HepG2 (cell line): ENCODE data around the gene GNG7. TPM values are rescaled to one million over a fixed set of nuclear protein-coding genes. Genes with fewer than 3 reads are reported as not detected.

ENCODE experiments used
- ATAC-seq: fragments of 200-7000 bp; cut with Tn5 transposase; 3 replicates; pipeline ENCODE4 v1.9.1; 2020; ENCODE audit warnings: mild to moderate bottlenecking, moderate library complexity
- BruUV-seq: library from RNA; stranded (reverse); fragments of 400-500 nt; replicated peaks from 2 replicates; lab custom pipeline; 2021; lab: Mats Ljungman, UMichigan
- CTCF ChIA-PET: fragments of 300-600 bp; formaldehyde crosslinking; extraction: SDS; loops from one replicate; lab custom pipeline; 2021; ENCODE audit warnings: low total read pairs, inconsistent platforms, low intra/inter-chr PET ratio; lab: Yijun Ruan, JAX
- POLR2A ChIA-PET: fragments of 350-600 bp; sonication (Branson Sonifier 250); formaldehyde crosslinking; loops from one replicate; lab custom pipeline; 2020; ENCODE audit warnings: antibody characterized with exemption, inconsistent platforms; lab: Yijun Ruan, JAX
- DNase-seq: peaks from one replicate; pipeline ENCODE4 v3.0.0-alpha.2; 2015; ENCODE audit warnings: low spot score
- FAIRE-seq: peaks from 3 replicates; lab custom pipeline; 2011; peaks lifted over from hg19 to GRCh38; lab: Jason Lieb, UNC
- H2AFZ ChIP-seq: one replicate; pipeline ENCODE4 v1.6.1; 2011; ENCODE audit warnings: low read length, inconsistent platforms
- H3K27ac ChIP-seq: fragments of 300-600 bp; 3 replicates; pipeline ENCODE4 v1.8.0; 2011; ENCODE audit warnings: mixed run types, mild to moderate bottlenecking, mixed read lengths, low read length, inconsistent platforms; ENCODE audit not compliant: insufficient read depth; ENCODE audit errors: extremely low read length
- H3K27me3 ChIP-seq, 2 experiments: fragments of 200-600 bp in 1 of 2; 2 replicates in 1 of 2; 3 replicates in 1 of 2; pipeline versions ENCODE4 v1.6.0 to v1.8.0; 2011; ENCODE audit warnings: low read length in 2 of 2, mild to moderate bottlenecking in 2 of 2, moderate library complexity in 2 of 2, inconsistent platforms in 1 of 2; ENCODE audit not compliant: insufficient read depth in 2 of 2, control insufficient read depth in 1 of 2
- H3K36me3 ChIP-seq, 2 experiments: fragments of 200-600 bp in 1 of 2; replicated peaks in 1 of 2; 2 replicates in 1 of 2; 3 replicates in 1 of 2; pipeline versions ENCODE4 v1.5.1 to v1.8.0; 2011; ENCODE audit warnings: low read length in 2 of 2, inconsistent platforms in 1 of 2; ENCODE audit not compliant: insufficient read depth in 2 of 2, control insufficient read depth in 1 of 2
- H3K4me1 ChIP-seq: 2 replicates; pipeline ENCODE4 v1.5.1; 2012; ENCODE audit warnings: low read length, inconsistent platforms; ENCODE audit not compliant: insufficient read depth
- H3K4me2 ChIP-seq: 2 replicates; pipeline ENCODE4 v1.6.0; 2011; ENCODE audit warnings: low read depth, low read length, inconsistent platforms
- H3K4me3 ChIP-seq, 3 experiments: fragments of 200-600 bp in 1 of 3; sonication (generic), shearing (Covaris generic) in 1 of 3; replicated peaks in 1 of 3; 2 replicates each; pipeline ENCODE4 v1.5.1; 2011 to 2016; ENCODE audit warnings: low read length in 3 of 3, inconsistent platforms in 2 of 3, low read depth in 2 of 3, mild to moderate bottlenecking in 2 of 3, control low read depth in 1 of 3, mixed read lengths in 1 of 3; ENCODE audit not compliant: insufficient read depth in 1 of 3
- H3K79me2 ChIP-seq: one replicate; pipeline ENCODE4 v1.6.1; 2011; ENCODE audit warnings: low read length, inconsistent platforms; ENCODE audit not compliant: insufficient read depth
- H3K9ac ChIP-seq: 2 replicates; pipeline ENCODE4 v1.6.0; 2011; ENCODE audit warnings: mild to moderate bottlenecking, low read depth, low read length, inconsistent platforms; ENCODE audit not compliant: insufficient read depth
- H3K9me3 ChIP-seq: 2 replicates; pipeline ENCODE4 v1.5.1; 2012; ENCODE audit warnings: mild to moderate bottlenecking, low read length
- H4K20me1 ChIP-seq: 2 replicates; pipeline ENCODE4 v1.6.0; 2011; ENCODE audit warnings: inconsistent platforms, mild to moderate bottlenecking, low read length, moderate library complexity; ENCODE audit not compliant: insufficient read depth
- E2F1 ChIP-seq: sonication (generic); formaldehyde crosslinking; IDR thresholded peaks from 2 replicates; pipeline ENCODE4 v1.5.0; 2020; ENCODE audit warnings: missing genetic modification reagents
- FOSL2 ChIP-seq: sonication (generic); formaldehyde crosslinking; IDR thresholded peaks from 2 replicates; pipeline ENCODE4 v1.4.0; 2020; ENCODE audit warnings: missing genetic modification reagents
- FOXP1 ChIP-seq, 2 experiments: fragments of 450-650 bp in 1 of 2; IDR thresholded peaks; 2 replicates each; pipeline ENCODE4 v1.6.1; 2017 to 2018; ENCODE audit warnings: antibody characterized with exemption in 1 of 2
- MXI1 ChIP-seq: IDR thresholded peaks from 3 replicates; pipeline ENCODE4 v1.6.1; 2012; ENCODE audit warnings: low read depth, low read length, inconsistent platforms, borderline replicate concordance
- PRMT3 ChIP-seq: sonication (generic); formaldehyde crosslinking; IDR thresholded peaks from 2 replicates; pipeline ENCODE4 v1.8.1; 2022; ENCODE audit warnings: low read depth, mild to moderate bottlenecking, moderate library complexity, missing genetic modification reagents, borderline replicate concordance
- SIX1 ChIP-seq: sonication (generic); formaldehyde crosslinking; IDR thresholded peaks from 2 replicates; pipeline ENCODE4 v1.4.0; 2020; ENCODE audit warnings: missing genetic modification reagents, borderline replicate concordance
- SNAI1 ChIP-seq: sonication (generic); formaldehyde crosslinking; IDR thresholded peaks from 2 replicates; pipeline ENCODE4 v1.5.0; 2020; ENCODE audit warnings: mild to moderate bottlenecking, missing genetic modification reagents, borderline replicate concordance
- THAP9 ChIP-seq: sonication (generic); formaldehyde crosslinking; IDR thresholded peaks from 2 replicates; pipeline ENCODE4; 2020; ENCODE audit warnings: missing genetic modification reagents, mild to moderate bottlenecking, borderline replicate concordance
- THRA ChIP-seq: sonication (generic); formaldehyde crosslinking; IDR thresholded peaks from 2 replicates; pipeline ENCODE4 v1.4.0; 2020; ENCODE audit warnings: missing genetic modification reagents, borderline replicate concordance
- ZBTB26 ChIP-seq: IDR thresholded peaks from 2 replicates; pipeline ENCODE4 v1.6.1; 2016; ENCODE audit warnings: missing compliant biosample characterization, missing genetic modification reagents, borderline replicate concordance
- ZFP36L1 ChIP-seq: sonication (generic); formaldehyde crosslinking; IDR thresholded peaks from 2 replicates; pipeline ENCODE4 v1.8.0; 2022; ENCODE audit warnings: mild to moderate bottlenecking, missing genetic modification reagents, moderate library complexity
- ZGPAT ChIP-seq: IDR thresholded peaks from 2 replicates; pipeline ENCODE4 v1.6.1; 2016; ENCODE audit warnings: mild to moderate bottlenecking
- ZNF335 ChIP-seq: sonication (generic); formaldehyde crosslinking; IDR thresholded peaks from 2 replicates; pipeline ENCODE4 v1.4.0; 2020; ENCODE audit warnings: missing genetic modification reagents
- ZNF577 ChIP-seq: sonication (generic); formaldehyde crosslinking; IDR thresholded peaks from 2 replicates; pipeline ENCODE4 v1.4.0; 2020; ENCODE audit warnings: mild to moderate bottlenecking, low read depth, missing genetic modification reagents, borderline replicate concordance
- ZNF580 ChIP-seq: IDR thresholded peaks from 2 replicates; pipeline ENCODE4 v1.6.1; 2016; ENCODE audit warnings: low read depth, borderline replicate concordance
- ZNF75D ChIP-seq: sonication (generic); formaldehyde crosslinking; IDR thresholded peaks from 2 replicates; pipeline ENCODE4 v1.8.1; 2023; ENCODE audit warnings: missing genetic modification reagents, mild to moderate bottlenecking, borderline replicate concordance
- WGBS: methylation state at CpG from one replicate; pipeline ENCODE4 v1.1.6; 2017; ENCODE audit warnings: low lambda C conversion rate; 5-methylcytosine and 5-hydroxymethylcytosine counted together
- in situ Hi-C: cut with HindIII; loops from 2 replicates; pipeline ENCODE4 v1.10.0; 2017; ENCODE audit warnings: low pct_unique_long_range_greater_than_20kb; ENCODE audit not compliant: extremely low pct_ligation_motif_present
- intact Hi-C: fragments of 100-400 bp; cut with micrococcal nuclease; formaldehyde crosslinking; loops from one replicate; pipeline ENCODE4 v1.10.0; 2022; ENCODE audit not compliant: unreplicated experiment
- polyA plus RNA-seq, 8 experiments: library from polyadenylated mRNA; depleted of rRNA in 3 of 8; stranded (reverse) in 7 of 8; unstranded in 1 of 8; fragments of >200 nt; fragmentation: Illumina TruSeq in 4 of 8; extraction: Trizol in 4 of 8; gene quantifications; 2 replicates each; pipeline versions ENCODE4 v1.2.1 to v1.2.3, GENCODE V29; 2011 to 2016; ENCODE audit warnings: low read depth in 4 of 8, missing spikeins in 1 of 8, mixed read lengths in 1 of 8; ENCODE audit not compliant: insufficient read depth in 1 of 8
- total RNA-seq, 5 experiments: library from RNA; depleted of rRNA; stranded (reverse); fragments of >200 nt; fragmentation: Illumina TruSeq; extraction: Trizol; gene quantifications; 2 replicates each; pipeline ENCODE4 v1.2.3, GENCODE V29; 2016; ENCODE audit warnings: low read depth in 1 of 5

GNG7 gene
- total and polyA plus RNA-seq, 2 of the 13 experiments (the other 11 are each of a cell fraction or from before 2014, with no cell fraction given): 1.4 to 3.3 TPM

GRCh38 chr19:2744113-2744512, 41.6 kb upstream of the GNG7 start:
- ATAC-seq (no peak), DNase-seq (no peak), FAIRE-seq (no peak)
- Histone ChIP-seq H3K9me3 (no peaks in the 10 kb centered on the region), H3K79me2 (peaks cover 3% of the 10 kb centered on the region), H3K4me1 (peaks cover 7% of the 10 kb centered on the region), H3K4me2 (no peak overlapping the region; the same call in 1 of the 2 replicates), H3K36me3 (no peaks in the 10 kb centered on the region), H4K20me1 (no peaks in the 10 kb centered on the region), H3K27ac (no peak overlapping the region), H3K4me3 (no peak overlapping the region), H3K27me3 (no peaks in the 10 kb centered on the region; a peak in 1 of 5 replicates), H3K9ac (no peak overlapping the region), H2AFZ (no peak overlapping the region)
- POLR2A ChIA-PET: interaction anchor here (1.2 kb wide), 1 partner anchor 123 kb away, joined by 4 read pairs; the partner anchor contains the start of gene ZNF556
- in situ Hi-C loops (no loop called here), intact Hi-C loops (no loop called here)
- CTCF ChIA-PET: interaction anchor here (1.6 kb wide), 1 partner anchor 96 kb away, joined by 5 read pairs; no protein-coding TSS in a partner anchor
- BruUV-seq: no TSS peak
- 4% methylated on average over 4 of the region's 4 CpGs for WGBS
- TF ChIP-seq PRMT3 (CRISPR knock-in tag) (no peak), ZGPAT (no peak), SNAI1 (CRISPR knock-in tag) (no peak), E2F1 (CRISPR knock-in tag) (no peak), ZFP36L1 (no peak), THAP9 (no peak), ZNF580 (CRISPR knock-in tag) (no peak), SIX1 (CRISPR knock-in tag) (no peak), ZBTB26 (CRISPR knock-in tag) (no peak), ZNF75D (CRISPR knock-in tag) (no peak), THRA (CRISPR knock-in tag) (no peak), MXI1 (no peak; the same call in 2 of the 3 replicates), FOSL2 (CRISPR knock-in tag) (peak; percentile 25; the same call in 1 of the 2 replicates), ZNF335 (CRISPR knock-in tag) (no peak), FOXP1 (IDR thresholded peaks at IDR 0.05) (peak; percentile 77), FOXP1 (CRISPR knock-in tag; IDR thresholded peaks at IDR 0.05) (peak; percentile 93), ZNF577 (no peak)
